CD4-positive, alpha-beta T cell treated with Interleukin-10 for 1 hour (primary cell): Measurements from ENCODE around the gene FAM174C.
"Not testable (repeated sequence)": the region's sequence is repeated elsewhere in the genome, so short reads cannot be mapped to it uniquely, and the experiment has no call there.

Experiments used
- DNase-seq: peaks from one replicate; pipeline ENCODE4 v3.0.0-alpha.2; 2020

FAM174C gene

DNA sequence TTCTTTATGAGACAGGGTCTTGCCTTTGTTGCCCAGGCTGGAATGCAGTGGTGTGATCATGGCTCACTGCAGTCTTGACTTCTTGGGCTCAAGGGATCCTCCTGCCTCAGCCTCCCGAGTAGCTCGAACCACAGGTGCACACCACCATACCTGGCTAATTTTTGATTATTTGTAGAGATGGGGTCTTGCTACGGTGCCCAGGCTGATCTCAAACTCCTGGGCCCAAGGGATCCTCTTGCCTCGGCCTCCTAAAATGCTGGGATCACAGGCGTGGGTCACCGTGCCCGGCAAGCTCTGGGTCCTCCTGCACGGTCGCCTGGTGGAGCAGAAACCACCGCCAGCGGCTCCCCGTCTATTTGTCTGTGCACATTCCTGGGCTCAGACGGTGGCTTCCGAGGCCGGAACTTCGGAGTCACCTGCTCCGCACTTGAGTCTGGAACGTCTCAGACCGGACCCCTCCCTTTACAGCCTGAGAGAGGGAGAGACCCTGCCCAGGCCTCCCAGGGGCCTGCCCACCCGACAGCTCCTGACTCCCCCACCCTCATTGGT is 32.5 kb downstream of the FAM174C start:
- no peak for DNase-seq

DNA sequence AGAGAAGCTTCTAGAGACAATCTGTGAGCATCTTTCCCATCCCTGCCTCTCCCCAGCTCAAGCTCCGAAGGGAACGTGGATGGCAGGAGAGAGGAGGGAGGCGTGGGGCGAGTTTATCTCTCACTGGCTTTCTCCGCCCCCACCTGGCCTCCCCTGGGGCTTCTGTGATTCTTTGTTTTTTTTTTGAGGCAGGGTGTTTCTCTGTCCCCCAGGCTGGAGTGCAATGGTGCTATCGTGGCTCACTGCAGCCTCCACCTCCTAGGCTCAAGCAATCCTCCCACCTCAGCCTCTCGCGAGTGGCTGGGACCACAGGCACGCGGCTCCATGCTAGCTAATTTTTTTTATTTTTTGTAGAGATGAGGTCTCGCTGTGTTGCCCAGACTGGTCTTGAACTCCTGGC is 33.4 kb downstream of the FAM174C start:
- DNase-seq = no peak

DNA sequence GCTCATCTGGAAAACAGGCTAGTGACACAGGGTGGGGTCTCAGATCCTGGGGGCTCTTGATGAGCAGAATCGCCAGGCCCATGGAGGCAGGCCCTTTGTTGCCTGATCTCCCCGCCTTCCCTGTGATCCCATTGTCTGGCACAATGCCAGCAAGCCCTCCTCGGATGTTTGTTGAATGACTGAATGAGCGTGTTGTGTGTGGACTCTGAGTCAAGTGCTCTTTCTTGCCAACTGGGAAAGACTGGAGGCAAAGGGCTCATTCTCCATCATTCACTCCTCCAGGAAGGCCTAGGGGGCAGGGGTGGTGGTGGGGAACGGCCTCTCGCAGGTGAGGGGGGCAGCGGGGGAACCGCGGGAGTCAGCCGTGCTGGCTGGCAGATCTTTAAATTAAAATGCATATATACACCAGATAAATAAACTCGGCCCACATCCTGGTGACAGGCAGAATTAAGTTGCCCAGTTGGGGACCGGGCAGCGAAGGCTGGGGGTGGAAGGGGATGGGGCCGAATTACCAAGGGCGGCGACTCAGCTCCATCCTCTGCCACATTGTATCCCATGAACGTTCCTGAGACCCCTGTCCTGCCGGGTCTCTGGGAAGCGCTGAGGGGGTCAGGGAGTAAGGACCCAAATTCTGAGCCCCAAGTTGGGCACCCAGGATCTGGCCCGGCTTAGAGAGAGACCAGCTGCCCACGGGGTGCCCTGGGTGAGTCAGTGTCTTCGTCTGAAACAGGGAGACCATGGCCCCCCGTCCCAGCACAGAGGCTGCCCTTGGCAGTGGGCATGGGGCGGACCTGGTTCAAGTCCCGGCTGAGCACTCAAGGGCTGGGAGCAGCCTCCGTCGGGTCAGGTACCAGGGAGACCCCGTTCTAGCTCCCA is 34.9 kb downstream of the FAM174C start:
- DNase-seq = no peak

DNA sequence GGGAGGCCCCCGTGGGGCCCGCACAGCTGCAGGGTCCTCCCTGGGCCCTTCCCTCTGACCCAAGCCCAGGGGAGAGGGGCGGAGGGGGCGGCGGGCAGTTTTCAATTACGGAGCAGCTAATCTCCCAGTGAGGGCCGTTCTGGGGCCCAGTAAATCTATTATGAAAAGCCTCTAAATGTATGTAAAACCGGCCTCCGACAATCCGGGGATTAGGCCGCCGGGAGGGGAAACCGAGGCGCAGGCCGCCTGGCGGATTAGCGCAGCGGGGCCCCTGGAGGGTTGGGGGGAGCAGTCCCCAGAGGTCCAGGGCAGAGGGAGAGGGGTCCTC is 35.5 kb downstream of the FAM174C start:
- no peak for DNase-seq

DNA sequence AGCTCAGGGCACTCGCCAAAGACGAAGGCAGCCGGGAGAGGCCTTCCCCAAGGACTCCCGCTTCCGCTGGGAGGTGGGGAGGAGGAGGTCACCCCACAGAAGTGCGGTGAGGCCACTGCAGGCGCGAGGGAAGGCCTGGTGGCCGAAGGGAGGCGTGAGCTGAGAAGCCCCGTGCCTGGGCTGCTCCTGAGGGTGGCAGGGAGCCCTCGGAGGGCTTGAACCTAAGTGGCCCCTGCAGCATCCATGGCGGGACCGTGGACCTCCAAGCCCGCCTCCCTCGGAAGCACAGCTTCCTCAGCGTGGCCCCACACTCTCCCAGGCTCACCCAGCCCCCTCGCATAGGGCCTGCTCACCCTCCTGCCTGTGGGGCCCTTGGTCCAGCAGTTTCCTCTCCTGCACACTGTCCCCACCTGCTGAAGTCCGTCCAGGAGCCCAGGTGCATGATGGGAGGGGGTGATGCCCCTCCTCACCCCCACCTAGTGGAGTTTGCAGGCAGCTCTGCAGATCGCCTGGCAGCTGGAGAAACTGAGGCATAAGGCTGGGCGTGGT is 36.3 kb downstream of the FAM174C start:
- DNase-seq = no peak

DNA sequence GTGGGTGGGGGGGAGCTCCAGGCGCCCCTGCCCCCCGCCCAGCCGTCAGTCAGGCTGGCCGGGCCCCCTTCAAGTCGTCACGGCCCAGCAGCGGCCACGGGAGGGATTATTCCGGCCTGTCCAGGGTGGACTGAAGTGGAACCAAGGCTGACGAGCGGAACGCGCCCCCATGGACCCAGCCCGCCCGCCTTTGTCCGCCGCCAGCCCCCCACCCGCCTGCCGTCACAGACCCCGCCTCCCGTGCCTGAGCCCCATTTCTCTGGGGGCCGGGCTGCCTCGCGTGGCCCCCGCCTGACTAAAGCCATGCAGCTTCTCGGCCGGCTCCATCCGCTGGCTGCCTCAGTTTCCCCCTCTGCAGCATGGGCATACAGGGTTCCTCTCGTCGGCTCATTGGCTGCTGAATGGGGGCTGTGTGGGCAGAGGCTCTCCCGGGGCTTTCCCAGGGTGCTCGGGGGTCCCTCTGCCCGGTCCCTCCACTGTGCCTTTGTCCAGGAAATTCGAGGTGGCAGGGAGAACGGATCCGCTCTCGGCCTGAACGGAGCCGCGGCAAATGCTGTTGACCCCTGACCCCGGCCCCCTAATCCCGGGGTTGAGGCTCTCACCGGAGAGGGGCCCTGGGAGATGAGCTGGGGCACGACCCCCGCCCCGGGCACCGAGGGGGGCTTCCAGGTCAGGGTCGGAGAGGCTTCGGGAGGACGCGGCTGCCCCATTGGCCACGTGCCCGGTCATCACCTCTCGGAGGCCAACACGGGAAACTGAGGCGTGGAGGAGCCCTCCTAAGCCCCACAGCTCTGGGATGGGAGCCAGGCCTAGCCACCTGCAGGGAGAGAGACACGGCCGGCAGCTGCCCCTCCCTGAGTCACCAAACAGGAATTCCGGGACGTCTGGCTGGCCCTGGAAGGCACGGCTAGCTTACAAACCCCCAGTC is 37.7 kb downstream of the FAM174C start:
- no peak for DNase-seq

DNA sequence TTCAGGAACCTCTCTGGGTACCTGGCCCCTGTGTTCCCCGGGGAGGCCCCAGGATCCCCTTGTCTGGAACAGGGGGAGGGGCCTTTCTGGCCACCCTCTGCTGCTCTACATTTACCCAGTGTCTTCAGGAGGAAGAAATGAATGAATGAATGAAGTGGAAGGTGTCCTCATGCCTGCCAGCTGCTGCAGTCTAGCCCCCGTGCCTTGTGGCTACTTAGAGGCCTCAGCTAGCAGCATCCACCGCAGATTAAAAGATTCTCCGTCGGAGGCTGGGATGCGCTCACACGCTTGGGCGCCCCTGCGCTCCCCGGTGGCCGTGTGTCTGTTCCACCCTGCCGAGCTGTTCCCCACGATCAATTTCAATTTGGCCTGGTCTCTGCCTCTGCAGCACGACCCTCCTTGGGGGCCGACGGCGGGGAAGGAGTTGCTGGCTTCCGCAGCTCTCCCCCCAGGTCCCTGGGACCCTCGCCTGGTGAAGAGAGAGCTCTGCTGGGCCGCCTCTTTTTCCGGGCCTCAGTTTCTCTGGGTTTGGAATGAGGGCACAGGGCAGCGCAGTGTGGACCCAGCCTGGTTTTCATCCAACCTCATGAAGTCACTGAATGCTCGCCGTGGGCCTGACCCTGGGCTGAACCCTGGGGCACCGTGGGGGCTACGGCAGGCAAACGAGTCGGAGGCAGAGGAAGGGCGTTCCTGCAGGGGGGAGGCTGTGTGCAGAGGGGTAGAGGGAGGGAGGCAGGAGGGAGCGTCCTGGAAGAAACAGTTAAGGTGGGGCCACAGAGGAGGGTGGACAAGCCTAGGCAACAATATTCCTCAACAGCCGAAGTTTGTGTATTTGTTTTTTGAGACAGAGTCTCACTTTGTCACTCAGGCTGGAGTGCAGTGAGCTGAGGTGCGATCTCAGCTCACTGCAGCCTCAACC is 38.6 kb downstream of the FAM174C start:
- no peak for DNase-seq

DNA sequence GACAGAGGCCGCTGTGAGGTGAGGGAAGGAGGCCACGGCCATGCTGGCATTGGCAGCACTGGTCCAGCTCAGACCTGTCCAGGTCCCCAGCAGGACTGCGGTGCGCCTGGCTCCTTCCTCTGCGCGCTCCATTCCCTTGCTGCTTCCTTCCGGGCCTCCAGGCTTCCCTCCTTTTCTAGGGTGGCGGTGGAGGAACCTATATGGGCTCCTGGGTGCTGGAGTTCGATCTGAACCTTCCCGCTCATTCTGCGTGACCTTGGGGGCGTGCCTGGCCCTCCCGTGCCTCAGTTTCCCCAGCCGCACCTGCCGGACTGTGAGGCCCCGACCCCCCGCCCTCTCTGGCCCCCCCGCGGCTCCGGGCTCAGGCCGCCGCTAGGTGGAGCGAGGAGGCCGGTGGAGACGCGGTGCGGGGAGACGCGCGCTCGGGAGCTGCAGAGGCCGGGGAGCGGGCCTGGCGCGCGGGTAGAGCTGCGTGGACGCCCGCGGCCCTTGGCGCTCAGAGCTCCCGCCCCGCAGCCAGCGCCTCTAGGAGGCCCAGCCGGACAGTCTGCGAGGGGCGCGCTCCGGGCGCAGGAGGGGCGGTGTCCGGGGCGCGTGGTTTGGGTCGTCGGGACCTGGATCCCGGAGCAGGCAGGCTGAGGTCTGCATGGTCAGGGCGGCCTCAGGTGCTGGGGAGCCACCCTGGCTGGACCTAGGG is 40.3 kb downstream of the FAM174C start:
- DNase-seq = peak; percentile 12

DNA sequence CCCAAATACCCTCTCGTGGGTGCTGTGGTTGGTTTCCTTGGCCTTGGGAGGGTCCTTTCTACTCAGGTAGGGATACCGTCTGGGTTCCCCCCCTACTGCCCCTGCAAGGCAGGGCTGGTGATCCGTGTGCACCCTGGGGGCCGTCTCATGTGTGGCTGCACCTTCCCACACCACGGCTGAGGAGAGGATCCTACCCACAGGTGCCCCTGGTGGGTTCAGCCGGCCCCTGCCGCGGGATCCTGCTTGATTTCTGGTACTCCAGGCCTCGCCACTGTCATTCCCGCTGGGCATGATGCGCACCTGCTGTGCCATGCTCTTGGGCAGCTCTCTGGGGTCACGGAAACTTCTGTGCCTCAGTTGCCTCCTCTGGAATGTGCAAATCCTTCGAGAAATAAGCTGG is 41.1 kb downstream of the FAM174C start:
- DNase-seq = no peak

DNA sequence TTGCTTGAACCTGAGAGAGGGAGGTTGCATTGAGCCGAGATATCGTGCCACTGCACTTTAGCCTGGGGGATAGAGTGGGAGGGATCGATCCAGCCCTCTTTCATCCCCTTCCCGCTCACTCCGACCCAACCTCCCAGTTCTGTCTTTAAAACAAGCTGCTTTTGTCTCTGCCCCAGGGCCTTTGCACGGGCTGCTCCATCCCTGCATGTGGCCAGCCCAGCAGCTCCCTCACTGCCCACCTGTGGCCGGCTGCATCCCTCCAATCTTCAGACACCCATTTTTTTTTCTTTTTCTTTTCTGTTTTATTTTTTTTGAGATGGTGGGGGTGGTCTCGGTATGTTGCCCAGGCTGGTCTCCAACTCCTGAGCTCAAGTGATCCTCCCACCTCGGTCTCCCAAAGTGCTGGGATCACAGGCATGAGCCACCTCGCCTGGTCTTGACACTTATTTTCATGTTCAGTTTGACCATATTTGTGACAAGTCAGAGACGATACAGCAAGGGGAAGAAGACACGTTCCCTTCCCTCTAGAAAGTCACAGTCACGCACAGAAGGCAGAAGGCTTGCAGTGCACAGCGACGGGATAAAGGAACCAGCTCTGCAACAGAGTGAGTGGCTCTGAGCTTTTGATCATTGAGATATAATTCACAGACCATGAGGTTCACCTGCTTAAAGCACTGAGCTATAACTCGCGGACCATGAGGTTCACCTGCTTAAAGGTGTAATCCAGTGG is 42.1 kb downstream of the FAM174C start:
- no peak for DNase-seq

DNA sequence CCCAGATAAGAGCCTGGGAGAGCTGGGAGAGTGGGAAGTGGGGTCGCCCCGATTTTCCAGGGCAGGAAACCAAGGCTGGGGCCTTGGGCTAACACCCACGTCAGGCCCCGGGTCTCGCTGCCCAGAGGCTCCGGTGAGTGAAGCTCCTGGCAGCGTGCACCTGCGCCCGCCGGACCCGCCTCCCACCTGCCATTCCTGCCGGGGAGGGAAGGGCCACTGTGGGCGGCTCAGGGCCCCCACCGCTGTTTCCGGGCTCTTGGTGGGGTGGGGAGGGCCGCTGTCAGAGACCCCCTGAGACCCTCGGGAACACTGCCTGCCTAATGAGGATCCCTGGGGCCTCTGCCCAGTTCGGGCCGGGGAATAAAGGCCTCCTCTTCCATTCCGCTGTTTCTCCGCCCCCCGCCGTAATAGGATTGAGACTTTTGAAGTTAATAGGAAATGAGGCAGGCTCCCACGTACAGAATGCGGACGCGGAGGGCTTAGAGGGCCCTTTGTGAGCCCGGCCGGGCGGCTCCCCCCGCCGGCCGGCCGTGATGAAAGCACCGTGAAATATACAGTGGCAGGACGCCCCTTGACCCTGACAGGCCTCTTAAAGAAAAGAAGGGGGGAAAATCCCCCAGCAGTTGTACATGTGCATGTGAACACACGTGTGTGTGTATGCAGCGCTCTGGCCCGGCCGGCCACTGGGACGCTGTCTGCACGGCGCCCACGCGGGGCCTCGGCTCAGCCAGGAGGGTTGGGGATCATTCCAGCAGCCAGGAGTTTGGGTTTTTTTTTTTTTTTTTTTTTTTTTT is 43.5 kb downstream of the FAM174C start:
- no peak for DNase-seq

DNA sequence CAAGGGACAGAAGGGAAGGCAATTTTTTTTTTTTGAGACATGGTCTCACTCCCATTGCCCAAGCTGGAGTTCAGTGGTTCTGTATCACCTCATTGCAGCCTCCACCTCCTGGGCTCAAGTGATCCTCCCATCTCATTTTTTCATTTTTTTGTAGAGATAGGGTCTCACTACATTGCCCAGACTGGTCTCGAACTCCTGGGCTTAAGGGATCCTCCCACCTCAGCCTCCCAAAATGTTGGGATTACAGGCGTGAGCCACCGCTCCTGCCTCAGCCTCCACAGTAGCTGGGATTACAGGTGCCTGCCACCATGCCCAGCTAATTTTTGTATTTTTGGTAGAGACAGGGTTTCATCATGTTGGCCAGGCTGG is 44.9 kb downstream of the FAM174C start:
- DNase-seq = not testable (repeated sequence)

DNA sequence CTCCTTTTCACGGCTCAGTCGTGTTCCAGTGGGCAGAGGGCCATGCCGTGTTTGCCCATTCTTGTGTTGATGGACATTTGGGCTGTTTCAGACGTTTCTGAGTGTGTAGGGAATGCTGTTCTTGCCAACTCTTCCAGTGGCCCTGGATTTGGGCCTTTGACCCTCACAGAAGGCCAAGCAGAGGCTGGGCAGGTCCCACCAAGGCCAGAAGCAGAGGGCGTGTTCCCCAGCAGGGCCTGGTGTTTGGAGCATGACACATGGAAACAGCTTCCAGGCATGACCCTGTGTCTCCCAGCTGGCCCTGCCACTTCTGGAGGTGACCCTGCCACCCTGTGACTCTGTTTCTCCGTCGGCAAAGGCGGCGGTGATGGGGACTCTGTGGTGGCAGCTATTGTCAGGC is 46.2 kb downstream of the FAM174C start:
- DNase-seq = no peak

DNA sequence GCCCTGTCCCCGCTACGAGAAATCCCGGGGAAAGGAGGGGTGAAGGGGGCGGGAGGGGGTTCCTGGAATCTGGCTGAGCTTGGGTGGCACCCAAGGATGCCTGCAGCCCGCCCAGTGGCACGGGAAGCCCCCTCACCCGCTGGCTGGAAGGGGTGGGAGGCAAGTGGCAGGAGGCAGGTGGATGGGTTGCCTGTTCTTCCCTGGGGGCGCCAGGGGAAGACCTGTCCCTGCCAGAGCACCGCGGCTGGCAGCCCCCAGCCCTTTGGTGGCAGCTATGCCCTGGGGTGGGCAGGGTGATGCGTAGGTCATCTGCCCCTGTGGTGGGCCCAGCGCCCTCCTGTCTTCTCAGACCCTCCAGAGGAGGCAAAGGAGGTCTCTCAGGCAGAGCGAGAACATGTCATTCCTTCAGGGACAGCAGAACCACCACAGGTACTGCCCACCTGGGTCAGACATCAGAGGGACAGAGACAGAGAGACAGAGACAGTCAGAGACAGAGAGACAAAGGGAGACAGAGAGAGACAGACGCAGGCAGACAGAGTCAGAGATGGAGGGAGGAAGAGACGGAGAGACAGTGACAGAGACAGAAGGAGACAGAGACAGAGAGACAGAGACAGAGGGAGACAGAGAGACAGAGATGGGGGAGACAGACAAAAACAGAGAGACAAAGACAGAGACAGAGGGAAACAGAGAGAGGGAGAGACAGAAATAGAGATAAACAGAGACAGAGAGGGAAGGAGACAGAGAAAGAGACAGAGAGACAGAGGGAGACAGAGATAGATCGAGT is 47.1 kb downstream of the FAM174C start:
- no peak for DNase-seq

DNA sequence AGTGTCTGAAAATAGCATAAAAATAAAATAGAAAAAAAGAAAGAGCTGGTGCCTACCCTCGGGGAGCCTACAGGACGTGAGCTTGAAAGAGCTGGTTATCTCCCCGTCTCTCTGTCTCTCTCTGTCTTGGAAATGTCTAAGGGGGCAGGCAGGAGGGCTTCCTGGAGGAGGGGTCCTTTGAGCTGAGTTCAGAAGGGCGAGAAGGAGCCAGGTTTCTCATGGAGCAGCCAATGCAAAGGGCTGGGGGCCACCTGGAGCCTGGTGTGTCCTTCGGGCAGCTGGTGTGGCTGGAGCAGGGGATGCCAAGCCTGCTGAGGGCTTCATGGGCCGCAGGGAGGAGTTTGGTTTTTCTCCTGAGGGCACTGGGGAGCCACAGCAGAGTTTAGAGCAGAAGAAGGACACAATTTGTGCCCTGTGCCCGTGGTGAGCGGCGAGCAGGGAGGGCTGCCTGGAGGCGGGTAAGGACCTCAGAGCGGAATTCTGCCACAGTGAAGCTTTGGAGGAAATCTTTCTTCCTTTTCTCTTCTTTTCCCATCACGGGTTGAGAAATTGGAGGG is 49.0 kb downstream of the FAM174C start:
- DNase-seq = no peak

DNA sequence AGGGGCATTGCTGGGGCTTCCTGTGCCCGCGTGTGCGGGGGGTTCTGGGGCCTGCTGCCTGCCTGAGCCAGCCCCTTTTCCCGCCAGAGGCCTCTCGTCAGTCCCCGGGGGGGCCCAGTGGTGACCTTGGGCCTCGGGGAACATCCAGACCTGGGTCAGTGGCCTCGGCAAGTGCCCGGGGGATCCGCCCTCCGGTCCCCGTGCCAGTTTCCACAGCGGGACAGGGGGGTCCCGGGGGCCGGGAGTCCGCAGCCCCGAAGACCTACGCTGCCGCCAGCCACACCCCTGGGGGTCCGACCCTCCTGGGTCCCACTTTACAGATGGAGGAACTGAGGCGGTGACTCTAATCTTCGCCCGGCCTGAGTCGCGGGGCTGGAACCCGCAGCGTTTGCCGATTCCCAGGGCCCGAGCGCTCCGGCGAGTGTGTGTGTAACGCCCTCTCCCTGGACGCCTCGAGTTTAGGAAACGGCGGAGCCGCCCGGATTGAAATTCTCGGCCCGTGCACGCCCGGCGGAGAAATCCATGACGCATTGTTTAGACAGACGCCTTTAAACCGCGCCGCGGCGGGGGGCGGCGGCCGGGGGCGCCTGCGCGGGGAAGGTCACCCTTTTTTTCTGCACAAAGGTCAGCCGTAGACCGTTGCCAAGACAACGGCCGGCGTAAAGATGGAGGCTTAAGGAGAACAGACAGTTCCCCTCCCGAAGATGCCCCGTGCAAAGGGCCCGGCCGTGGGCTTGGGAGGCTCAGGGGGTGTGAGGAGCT is 49.7 kb downstream of the FAM174C start:
- peak; percentile 11 for DNase-seq

DNA sequence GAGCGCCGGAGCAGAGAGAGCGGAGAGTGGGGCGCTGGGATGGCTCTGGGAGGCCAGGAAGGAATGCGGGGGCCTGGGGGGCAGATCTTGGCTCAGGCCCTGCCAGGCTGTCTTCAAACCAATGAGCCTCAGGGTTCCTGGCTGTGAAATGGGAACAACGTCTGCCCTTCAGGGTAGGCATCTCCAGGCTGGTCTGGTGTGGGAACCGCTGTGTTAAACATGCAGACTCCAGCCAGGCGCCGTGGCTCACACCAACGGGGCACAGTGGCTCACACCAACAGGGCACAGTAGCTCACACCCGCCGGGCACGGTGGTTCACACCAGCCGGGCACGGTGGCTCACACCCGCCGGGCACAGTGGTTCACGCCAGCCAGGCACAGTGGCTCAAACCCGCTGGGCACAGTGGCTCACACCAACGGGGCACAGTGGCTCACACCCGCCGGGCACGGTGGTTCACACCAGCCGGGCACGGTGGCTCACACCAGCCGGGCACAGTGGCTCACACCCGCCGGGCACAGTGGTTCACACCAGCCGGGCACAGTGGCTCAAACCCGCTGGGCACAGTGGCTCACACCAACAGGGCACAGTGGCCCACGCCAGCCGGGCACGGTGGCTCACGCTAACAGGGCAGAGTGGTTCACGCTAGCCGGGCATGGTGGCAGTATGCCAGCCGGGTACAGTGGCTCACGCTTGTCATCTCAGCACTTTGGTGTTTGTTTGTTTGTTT is 50.4 kb downstream of the FAM174C start:
- no peak for DNase-seq

DNA sequence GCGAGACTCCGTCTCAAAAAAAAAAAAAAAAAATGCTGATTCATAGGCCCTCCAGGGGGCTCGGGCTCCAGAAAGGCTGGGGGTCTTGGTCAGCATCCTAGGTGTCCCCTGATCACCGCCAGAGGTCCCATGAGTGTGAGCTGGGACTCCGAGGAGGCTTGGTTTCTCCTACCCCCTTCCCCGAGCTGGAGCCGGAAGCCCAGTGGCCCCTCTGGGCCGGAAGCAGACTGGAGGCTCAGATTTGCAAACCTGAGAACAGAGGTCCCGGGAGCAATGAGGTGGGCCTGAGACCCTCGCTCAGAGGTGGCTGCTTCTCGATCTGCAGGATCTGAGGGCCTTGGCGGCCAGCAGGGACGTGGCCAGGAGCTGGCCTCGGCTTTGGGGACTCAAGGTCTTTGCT is 51.8 kb downstream of the FAM174C start:
- no peak for DNase-seq
